Measurements from ENCODE around the gene CD96. TPM values are rescaled to one million over a fixed set of nuclear protein-coding genes. Genes with fewer than 3 reads are reported as not detected.

CD96 gene
- polyA plus RNA-seq, 1 donor from 2014 or later = not detected

DNA sequence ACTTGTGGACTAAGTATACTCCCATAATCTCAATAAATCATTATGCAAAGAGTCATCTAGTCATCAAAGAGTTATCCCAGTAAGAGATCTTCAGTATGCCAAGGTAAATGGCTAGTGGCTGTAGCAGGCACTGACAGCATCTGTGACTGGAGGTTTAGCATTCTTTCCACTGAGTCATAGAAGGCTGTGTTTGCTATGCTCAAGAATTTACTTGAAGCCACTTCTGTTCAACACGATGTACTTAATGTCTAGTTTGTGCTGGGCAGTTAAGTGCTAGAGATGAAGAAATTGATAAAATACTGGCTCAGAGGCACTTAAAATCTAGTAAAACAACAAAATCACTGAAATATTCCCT lies 40.1 kb downstream of the CD96 start:
- no peaks in the 10 kb centered on the region for H3K27me3 ChIP-seq (ENCODE audit: insufficient read depth, low read depth, low read length)
- H3K36me3 ChIP-seq (ENCODE audit: insufficient read depth, low read length) = no peaks in the 10 kb centered on the region
- no peaks in the 10 kb centered on the region for H3K9me3 ChIP-seq (ENCODE audit: low read length)
- TF ChIP-seq EZH2 (IDR thresholded peaks at IDR 0.05; ENCODE audit: borderline replicate concordance, insufficient read depth, low read length, poor library complexity, severe bottlenecking) (no peak), TAF1 (IDR thresholded peaks at IDR 0.05; ENCODE audit: low read depth) (no peak), EP300 (conservative IDR thresholded peaks at IDR 0.05; ENCODE audit: poor library complexity, severe bottlenecking) (no peak), RAD21 (conservative IDR thresholded peaks at IDR 0.05) (no peak), SMC3 (conservative IDR thresholded peaks at IDR 0.05; ENCODE audit: poor library complexity) (no peak), POLR2AphosphoS5 (IDR thresholded peaks at IDR 0.05) (no peak), MXI1 (conservative IDR thresholded peaks at IDR 0.05; ENCODE audit: poor library complexity, severe bottlenecking) (no peak)
- TF ChIP-seq, protein P1, sequence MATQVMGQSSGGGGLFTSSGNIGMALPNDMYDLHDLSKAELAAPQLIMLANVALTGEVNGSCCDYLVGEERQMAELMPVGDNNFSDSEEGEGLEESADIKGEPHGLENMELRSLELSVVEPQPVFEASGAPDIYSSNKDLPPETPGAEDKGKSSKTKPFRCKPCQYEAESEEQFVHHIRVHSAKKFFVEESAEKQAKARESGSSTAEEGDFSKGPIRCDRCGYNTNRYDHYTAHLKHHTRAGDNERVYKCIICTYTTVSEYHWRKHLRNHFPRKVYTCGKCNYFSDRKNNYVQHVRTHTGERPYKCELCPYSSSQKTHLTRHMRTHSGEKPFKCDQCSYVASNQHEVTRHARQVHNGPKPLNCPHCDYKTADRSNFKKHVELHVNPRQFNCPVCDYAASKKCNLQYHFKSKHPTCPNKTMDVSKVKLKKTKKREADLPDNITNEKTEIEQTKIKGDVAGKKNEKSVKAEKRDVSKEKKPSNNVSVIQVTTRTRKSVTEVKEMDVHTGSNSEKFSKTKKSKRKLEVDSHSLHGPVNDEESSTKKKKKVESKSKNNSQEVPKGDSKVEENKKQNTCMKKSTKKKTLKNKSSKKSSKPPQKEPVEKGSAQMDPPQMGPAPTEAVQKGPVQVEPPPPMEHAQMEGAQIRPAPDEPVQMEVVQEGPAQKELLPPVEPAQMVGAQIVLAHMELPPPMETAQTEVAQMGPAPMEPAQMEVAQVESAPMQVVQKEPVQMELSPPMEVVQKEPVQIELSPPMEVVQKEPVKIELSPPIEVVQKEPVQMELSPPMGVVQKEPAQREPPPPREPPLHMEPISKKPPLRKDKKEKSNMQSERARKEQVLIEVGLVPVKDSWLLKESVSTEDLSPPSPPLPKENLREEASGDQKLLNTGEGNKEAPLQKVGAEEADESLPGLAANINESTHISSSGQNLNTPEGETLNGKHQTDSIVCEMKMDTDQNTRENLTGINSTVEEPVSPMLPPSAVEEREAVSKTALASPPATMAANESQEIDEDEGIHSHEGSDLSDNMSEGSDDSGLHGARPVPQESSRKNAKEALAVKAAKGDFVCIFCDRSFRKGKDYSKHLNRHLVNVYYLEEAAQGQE (IDR thresholded peaks at IDR 0.05; ENCODE audit: borderline replicate concordance) = no peak
- TF ChIP-seq, protein P2, sequence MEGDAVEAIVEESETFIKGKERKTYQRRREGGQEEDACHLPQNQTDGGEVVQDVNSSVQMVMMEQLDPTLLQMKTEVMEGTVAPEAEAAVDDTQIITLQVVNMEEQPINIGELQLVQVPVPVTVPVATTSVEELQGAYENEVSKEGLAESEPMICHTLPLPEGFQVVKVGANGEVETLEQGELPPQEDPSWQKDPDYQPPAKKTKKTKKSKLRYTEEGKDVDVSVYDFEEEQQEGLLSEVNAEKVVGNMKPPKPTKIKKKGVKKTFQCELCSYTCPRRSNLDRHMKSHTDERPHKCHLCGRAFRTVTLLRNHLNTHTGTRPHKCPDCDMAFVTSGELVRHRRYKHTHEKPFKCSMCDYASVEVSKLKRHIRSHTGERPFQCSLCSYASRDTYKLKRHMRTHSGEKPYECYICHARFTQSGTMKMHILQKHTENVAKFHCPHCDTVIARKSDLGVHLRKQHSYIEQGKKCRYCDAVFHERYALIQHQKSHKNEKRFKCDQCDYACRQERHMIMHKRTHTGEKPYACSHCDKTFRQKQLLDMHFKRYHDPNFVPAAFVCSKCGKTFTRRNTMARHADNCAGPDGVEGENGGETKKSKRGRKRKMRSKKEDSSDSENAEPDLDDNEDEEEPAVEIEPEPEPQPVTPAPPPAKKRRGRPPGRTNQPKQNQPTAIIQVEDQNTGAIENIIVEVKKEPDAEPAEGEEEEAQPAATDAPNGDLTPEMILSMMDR (IDR thresholded peaks at IDR 0.05; ENCODE audit: poor library complexity, severe bottlenecking) = no peak
- H3K4me2 ChIP-seq (ENCODE audit: low read length) = no peak overlapping the region
- no peak overlapping the region for H3K4me3 ChIP-seq (ENCODE audit: low read length)
- no peak overlapping the region for H3K9ac ChIP-seq (ENCODE audit: low read length)
- H3K9me2 ChIP-seq (ENCODE audit: insufficient read depth, low read length) = no peaks in the 10 kb centered on the region
- H2AFZ ChIP-seq (ENCODE audit: low read depth, low read length) = no peak overlapping the region
- no peaks in the 10 kb centered on the region for H3K79me2 ChIP-seq (replicated peaks; ENCODE audit: insufficient read depth, low read length)
- no peaks in the 10 kb centered on the region for H3F3A ChIP-seq (ENCODE audit: insufficient read depth, low read length, poor library complexity, severe bottlenecking)
- no peak overlapping the region for H3K27ac ChIP-seq (ENCODE audit: low read length)
- no peaks in the 10 kb centered on the region for H4K20me1 ChIP-seq (ENCODE audit: insufficient read depth)

DNA sequence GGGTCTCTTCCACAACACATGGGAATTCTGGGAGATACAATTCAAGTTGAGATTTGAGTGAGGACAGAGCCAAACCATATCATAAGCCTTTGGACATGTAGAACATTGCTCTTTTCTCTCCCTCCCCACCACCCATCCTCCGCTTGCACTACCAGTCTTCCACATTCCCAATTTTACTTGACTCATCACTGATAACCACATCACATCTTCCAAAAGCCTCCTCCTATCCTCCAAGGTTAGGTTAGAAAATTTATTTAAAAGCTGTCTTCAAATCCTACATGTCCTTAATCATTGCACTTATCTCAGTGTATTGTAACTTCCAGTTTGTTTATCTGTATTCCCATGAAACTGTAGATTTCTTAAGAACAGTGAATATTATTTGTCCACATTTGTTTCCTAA lies 42.7 kb downstream of the CD96 start:
- no peak for TF ChIP-seq TAF1 (IDR thresholded peaks at IDR 0.05; ENCODE audit: low read depth)
- no peak for TF ChIP-seq RAD21 (conservative IDR thresholded peaks at IDR 0.05)
- no peak for TF ChIP-seq POLR2AphosphoS5 (IDR thresholded peaks at IDR 0.05)
- TF ChIP-seq, protein P2 (IDR thresholded peaks at IDR 0.05; ENCODE audit: poor library complexity, severe bottlenecking) = no peak
- no peak for TF ChIP-seq MXI1 (conservative IDR thresholded peaks at IDR 0.05; ENCODE audit: poor library complexity, severe bottlenecking)
- TF ChIP-seq EP300 (conservative IDR thresholded peaks at IDR 0.05; ENCODE audit: poor library complexity, severe bottlenecking) = no peak
- TF ChIP-seq, protein P1 (IDR thresholded peaks at IDR 0.05; ENCODE audit: borderline replicate concordance) = no peak
- no peak for TF ChIP-seq EZH2 (IDR thresholded peaks at IDR 0.05; ENCODE audit: borderline replicate concordance, insufficient read depth, low read length, poor library complexity, severe bottlenecking)
- no peak for TF ChIP-seq SMC3 (conservative IDR thresholded peaks at IDR 0.05; ENCODE audit: poor library complexity)
- H3K4me2 ChIP-seq (ENCODE audit: low read length) = no peak overlapping the region
- H3K9me2 ChIP-seq (ENCODE audit: insufficient read depth, low read length) = no peaks in the 10 kb centered on the region
- H3K9me3 ChIP-seq (ENCODE audit: low read length) = no peaks in the 10 kb centered on the region
- no peak overlapping the region for H3K4me3 ChIP-seq (ENCODE audit: low read length)
- no peak overlapping the region for H3K9ac ChIP-seq (ENCODE audit: low read length)
- H3K27ac ChIP-seq (ENCODE audit: low read length) = no peak overlapping the region
- H3F3A ChIP-seq (ENCODE audit: insufficient read depth, low read length, poor library complexity, severe bottlenecking) = no peaks in the 10 kb centered on the region
- no peaks in the 10 kb centered on the region for H3K79me2 ChIP-seq (replicated peaks; ENCODE audit: insufficient read depth, low read length)
- H4K20me1 ChIP-seq (ENCODE audit: insufficient read depth) = no peaks in the 10 kb centered on the region
- H3K36me3 ChIP-seq (ENCODE audit: insufficient read depth, low read length) = no peaks in the 10 kb centered on the region
- H2AFZ ChIP-seq (ENCODE audit: low read depth, low read length) = no peak overlapping the region
- H3K27me3 ChIP-seq (ENCODE audit: insufficient read depth, low read depth, low read length) = no peaks in the 10 kb centered on the region
